Measurements from ENCODE around the gene ZRANB2.

The ZRANB2 gene

DNA sequence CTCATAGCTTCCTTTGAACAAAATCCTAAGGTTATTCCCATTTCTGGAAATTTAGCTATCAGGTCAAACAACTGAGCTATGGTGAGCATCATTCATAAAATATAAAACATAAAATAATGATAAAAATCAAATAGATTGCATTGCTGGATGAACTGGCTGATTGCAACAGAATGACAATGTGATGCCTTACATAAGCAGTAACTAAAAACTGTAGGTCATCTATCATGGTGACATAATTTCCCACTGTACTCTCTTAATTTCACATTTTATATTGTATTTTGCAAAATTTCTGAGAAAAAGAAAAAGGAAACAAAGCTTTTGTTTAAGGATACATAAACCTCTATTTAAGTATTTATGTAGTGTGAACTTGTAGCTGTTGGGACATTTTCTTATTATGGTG is 37.8 kb downstream of the ZRANB2 start:
- no peak for DNase-seq (ENCODE audit: low read depth)
- no peak overlapping the region for H3K4me3 ChIP-seq (ENCODE audit: low read depth, low read length)
- TF ChIP-seq, protein P1, sequence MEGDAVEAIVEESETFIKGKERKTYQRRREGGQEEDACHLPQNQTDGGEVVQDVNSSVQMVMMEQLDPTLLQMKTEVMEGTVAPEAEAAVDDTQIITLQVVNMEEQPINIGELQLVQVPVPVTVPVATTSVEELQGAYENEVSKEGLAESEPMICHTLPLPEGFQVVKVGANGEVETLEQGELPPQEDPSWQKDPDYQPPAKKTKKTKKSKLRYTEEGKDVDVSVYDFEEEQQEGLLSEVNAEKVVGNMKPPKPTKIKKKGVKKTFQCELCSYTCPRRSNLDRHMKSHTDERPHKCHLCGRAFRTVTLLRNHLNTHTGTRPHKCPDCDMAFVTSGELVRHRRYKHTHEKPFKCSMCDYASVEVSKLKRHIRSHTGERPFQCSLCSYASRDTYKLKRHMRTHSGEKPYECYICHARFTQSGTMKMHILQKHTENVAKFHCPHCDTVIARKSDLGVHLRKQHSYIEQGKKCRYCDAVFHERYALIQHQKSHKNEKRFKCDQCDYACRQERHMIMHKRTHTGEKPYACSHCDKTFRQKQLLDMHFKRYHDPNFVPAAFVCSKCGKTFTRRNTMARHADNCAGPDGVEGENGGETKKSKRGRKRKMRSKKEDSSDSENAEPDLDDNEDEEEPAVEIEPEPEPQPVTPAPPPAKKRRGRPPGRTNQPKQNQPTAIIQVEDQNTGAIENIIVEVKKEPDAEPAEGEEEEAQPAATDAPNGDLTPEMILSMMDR (IDR thresholded peaks at IDR 0.05; ENCODE audit: low read depth, low read length, missing control alignments): no peak

DNA sequence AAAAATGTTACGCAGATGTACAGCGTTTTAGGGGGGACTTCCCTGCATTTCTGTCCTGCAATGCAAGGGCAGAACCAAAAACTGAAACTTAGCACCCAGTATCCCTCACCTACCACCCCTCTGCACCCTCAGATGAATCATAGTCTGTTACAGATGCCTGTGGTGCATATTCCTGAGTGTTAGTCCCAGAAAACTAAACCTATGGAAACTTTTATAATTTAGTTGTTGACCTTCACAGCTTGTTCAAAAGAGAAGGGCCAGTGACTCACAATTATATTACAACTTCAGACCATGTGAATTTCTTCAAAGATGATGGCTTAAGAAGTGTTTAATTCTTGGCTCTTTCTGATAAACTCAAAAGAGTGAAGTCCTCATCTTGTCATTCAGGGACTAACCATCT is 39.0 kb downstream of the ZRANB2 start:
- no peak for DNase-seq (ENCODE audit: low read depth)
- no peak overlapping the region for H3K4me3 ChIP-seq (ENCODE audit: low read depth, low read length)
- TF ChIP-seq, protein P1 (IDR thresholded peaks at IDR 0.05; ENCODE audit: low read depth, low read length, missing control alignments): no peak

DNA sequence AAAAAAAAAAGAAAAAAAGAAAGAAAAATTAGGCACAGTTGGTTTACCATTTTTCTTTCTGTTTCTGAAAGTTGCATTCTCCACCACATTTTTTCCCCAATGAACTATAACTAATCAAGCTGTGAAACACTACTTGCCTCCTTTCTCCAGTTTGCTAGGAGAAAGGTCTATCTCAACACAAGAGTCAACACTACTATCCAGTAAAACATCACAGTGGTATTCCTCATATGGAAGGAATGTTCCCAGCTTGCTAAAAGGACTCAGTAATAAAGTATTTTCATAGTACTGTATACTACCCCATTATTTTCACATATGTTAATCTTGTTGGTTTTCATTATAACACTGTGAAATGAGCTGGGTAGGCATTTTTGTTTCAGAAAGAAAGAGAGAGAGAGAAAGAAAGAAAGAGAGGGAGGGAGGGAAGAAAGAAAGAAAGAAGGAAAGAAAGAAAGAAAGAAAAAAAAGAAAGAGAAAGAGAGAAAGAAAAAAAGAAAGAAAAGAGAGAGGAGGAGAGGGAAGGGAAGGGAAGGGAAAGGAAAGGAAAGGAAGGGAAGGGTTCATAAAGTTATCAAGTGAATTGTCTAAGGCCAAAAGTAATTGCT is 41.1 kb downstream of the ZRANB2 start:
- H3K4me3 ChIP-seq (ENCODE audit: low read depth, low read length): no peak overlapping the region
- no peak for DNase-seq (ENCODE audit: low read depth)
- TF ChIP-seq, protein P1 (IDR thresholded peaks at IDR 0.05; ENCODE audit: low read depth, low read length, missing control alignments): no peak

DNA sequence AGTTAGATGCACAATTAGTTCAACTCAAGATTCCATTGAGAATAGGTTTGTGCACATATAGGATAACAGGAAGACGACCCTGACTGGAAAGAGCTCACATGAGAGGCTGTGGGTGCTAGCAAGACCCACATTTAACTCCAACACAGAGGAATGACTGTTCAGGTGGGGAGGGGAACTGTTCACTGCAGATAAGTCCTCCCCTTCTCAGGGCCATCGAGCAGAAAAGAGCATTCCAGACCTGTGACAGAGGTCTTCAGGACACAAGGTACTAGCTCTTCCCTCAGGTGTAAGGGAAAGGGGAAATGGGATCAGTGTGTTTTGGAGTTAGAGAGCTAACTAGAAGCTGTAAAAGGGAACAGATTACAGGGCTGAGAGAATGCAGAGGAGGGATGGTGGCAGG is 41.9 kb downstream of the ZRANB2 start:
- no peak overlapping the region for H3K4me3 ChIP-seq (ENCODE audit: low read depth, low read length)
- TF ChIP-seq, protein P1 (IDR thresholded peaks at IDR 0.05; ENCODE audit: low read depth, low read length, missing control alignments): no peak
- no peak for DNase-seq (ENCODE audit: low read depth)

DNA sequence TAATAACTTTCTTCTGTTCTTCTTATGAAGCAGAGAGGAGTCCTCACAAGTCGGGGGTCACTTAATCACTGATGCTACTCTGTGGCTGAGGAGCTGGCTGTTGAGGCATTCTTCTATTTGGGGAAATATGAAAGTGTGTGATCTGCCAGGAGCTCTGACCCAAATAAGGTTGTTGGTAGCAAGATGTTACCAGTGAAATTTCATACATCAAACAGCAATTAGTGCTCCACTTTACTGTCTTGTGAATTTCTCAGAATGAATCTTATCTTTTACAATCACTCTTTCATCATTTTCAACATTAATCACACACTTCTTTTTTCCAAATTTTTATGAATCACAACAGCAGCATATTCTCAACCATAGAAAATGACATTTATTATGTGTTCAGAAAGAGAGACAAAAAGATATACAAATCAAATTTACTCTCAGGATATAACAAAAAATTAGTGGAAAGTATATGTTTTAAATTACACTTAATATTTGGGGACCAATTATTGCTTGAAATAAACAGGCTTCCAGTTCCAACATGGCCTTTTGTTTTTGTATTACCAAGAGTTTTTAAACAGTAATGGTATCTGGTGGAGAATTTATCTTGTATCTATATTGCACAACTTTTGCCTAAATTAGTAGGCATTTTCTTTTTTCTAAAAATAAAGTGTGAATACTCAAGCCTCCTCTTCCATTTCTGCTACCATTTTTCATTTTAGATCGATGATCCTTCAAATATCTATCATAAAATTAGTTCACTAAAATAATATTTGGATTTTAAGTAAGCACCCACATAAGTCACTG is 42.8 kb downstream of the ZRANB2 start:
- H3K4me3 ChIP-seq (ENCODE audit: low read depth, low read length): no peak overlapping the region
- DNase-seq (ENCODE audit: low read depth): no peak
- TF ChIP-seq, protein P1 (IDR thresholded peaks at IDR 0.05; ENCODE audit: low read depth, low read length, missing control alignments): no peak

DNA sequence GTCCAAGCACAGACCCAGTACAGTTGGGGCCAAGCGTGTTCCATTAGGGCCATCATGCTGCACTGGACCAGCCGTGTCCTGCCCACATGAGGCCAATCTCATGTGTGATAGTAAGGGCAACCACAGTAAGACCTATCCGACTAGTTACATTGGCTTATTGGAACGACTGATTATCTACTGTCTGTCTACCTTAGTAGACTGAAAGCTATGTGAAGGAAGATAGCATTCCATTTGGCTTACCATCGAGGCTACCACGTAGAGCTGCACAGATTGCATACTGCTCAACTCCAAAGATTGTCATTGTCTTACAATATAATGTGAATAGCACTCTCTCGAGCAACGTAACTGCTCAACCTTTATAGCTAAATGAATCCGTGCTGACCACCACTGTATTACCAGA is 43.8 kb downstream of the ZRANB2 start:
- DNase-seq (ENCODE audit: low read depth): no peak
- TF ChIP-seq, protein P1 (IDR thresholded peaks at IDR 0.05; ENCODE audit: low read depth, low read length, missing control alignments): no peak
- no peak overlapping the region for H3K4me3 ChIP-seq (ENCODE audit: low read depth, low read length)

DNA sequence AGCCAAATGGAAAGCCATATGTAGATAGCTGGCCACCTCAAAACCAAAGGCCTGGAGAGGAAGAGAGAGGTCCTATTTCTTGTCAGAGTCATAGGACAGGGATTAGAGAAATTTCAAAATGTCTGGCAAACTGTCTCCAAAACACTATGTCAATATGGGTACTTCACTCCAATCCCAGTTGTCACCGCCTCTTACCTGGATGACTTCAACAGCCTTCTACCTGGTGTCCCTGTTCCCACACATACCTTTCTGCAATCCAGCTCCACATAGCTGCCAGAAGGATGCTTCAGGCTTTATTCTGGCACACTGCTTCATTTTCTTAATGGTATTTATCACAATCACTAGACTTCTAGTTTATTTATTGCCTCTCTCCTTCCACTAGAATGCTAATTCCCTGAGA is 47.7 kb downstream of the ZRANB2 start:
- TF ChIP-seq, protein P1 (IDR thresholded peaks at IDR 0.05; ENCODE audit: low read depth, low read length, missing control alignments): no peak

More for the DNA sequence above, 47.7 kb downstream of the ZRANB2 start:
- no peak overlapping the region for H3K4me3 ChIP-seq (ENCODE audit: low read depth, low read length)
- DNase-seq (ENCODE audit: low read depth): no peak

Data from GM12864 (cell line).